ENCODE measurements around the gene CMTM7. TPM values are rescaled to one million over a fixed set of nuclear protein-coding genes. Genes with fewer than 3 reads are reported as not detected.

CMTM7 gene
- total RNA-seq: 5.2 and 9.2 TPM in 2 replicates

GRCh38 chr3:32391643-32392535 lies at the start of gene CMTM7:
CMTM7 (plus strand) TSS chr3:32391853; CDS start chr3:32391907, 54 bp downstream.

GRCh38 chr3:32502118-32502945 lies 110.7 kb downstream of the CMTM7 start, which contains the start of gene CMTM6:
CMTM6 (minus strand) TSS chr3:32502852; CDS start chr3:32502745, 107 bp downstream.

Other genes with a start within 250 kb of the CMTM7 start
- 0.18 and 1.4 TPM in 2 replicates for gene CMTM8, start 153.2 kb upstream of the CMTM7 start, total RNA-seq
- gene CMTM6, start 111.0 kb downstream of the CMTM7 start, total RNA-seq: 68.4 and 87.9 TPM in 2 replicates
- 34.9 and 35.8 TPM in 2 replicates for gene DYNC1LI1, start 179.0 kb downstream of the CMTM7 start, total RNA-seq

All from myometrial cell (primary cell).